ACC112 (cell line): ENCODE data around the gene DMC1.
A peak's percentile ranks its signal among the peaks of the same experiment; 100 is the strongest.

Experiments used
- H2AFZ ChIP-seq: fragments of 200-600 bp; sonication (generic); one replicate; pipeline ENCODE4 v1.6.0; 2017; ENCODE audit warnings: antibody characterized with exemption, low read length; ENCODE audit not compliant: unreplicated experiment
- H3K27ac ChIP-seq: fragments of 200-600 bp; sonication (generic); 2 replicates; pipeline ENCODE4 v1.5.1; 2014; ENCODE audit warnings: low read depth, mild to moderate bottlenecking, antibody characterized with exemption, low read length, moderate library complexity
- H3K27me3 ChIP-seq: fragments of 200-600 bp; sonication (generic); 2 replicates; pipeline ENCODE4 v1.6.1; 2014; ENCODE audit warnings: mild to moderate bottlenecking, antibody characterized with exemption, low read length, moderate library complexity, mixed read lengths; ENCODE audit not compliant: insufficient read depth
- H3K36me3 ChIP-seq: fragments of 200-600 bp; sonication (generic); 2 replicates; pipeline ENCODE4 v1.6.1; 2016; ENCODE audit warnings: mild to moderate bottlenecking, antibody characterized with exemption, low read length, moderate library complexity, mixed read lengths; ENCODE audit not compliant: insufficient read depth
- H3K4me1 ChIP-seq: fragments of 200-600 bp; sonication (generic); one replicate; pipeline ENCODE4 v1.6.1; 2016; ENCODE audit warnings: low read length, mixed read lengths; ENCODE audit not compliant: insufficient read depth, unreplicated experiment, control insufficient read depth
- H3K4me3 ChIP-seq: fragments of 200-600 bp; sonication (generic); 2 replicates; pipeline ENCODE4 v1.5.1; 2014; ENCODE audit warnings: mild to moderate bottlenecking, low read depth, low read length
- H3K79me2 ChIP-seq: fragments of 200-600 bp; sonication (generic); one replicate; pipeline ENCODE4 v1.6.0; 2016; ENCODE audit warnings: low read length; ENCODE audit not compliant: control insufficient read depth, unreplicated experiment, insufficient read depth

The DMC1 gene

GRCh38 chr22:38501797-38502672, 67.9 kb downstream of the DMC1 start:
- peak overlapping the region; percentile 99 for H3K4me3 ChIP-seq
- H3K4me1 ChIP-seq: peaks cover 18% of the 10 kb centered on the region
- peaks cover 38% of the 10 kb centered on the region for H3K36me3 ChIP-seq
- no peak overlapping the region for H2AFZ ChIP-seq
- no peaks in the 10 kb centered on the region for H3K27me3 ChIP-seq
- H3K27ac ChIP-seq: no peak overlapping the region
- peaks cover 78% of the 10 kb centered on the region for H3K79me2 ChIP-seq

- no peak overlapping the region for H3K27ac ChIP-seq
Measured at GRCh38 chr22:38497869-38498268, 72.1 kb downstream of the DMC1 start.

GRCh38 chr22:38494939-38495338, 75.0 kb downstream of the DMC1 start:
- Histone ChIP-seq H3K79me2 (peaks cover 56% of the 10 kb centered on the region), H3K4me3 (no peak overlapping the region), H3K27me3 (no peaks in the 10 kb centered on the region), H3K27ac (peak overlapping the region; percentile 81), H2AFZ (no peak overlapping the region), H3K4me1 (peaks cover 55% of the 10 kb centered on the region), H3K36me3 (peaks cover 61% of the 10 kb centered on the region)

More at GRCh38 chr22:38497869-38498268, 72.1 kb downstream of the DMC1 start:
- no peak overlapping the region for H3K4me3 ChIP-seq
- H3K79me2 ChIP-seq: peaks cover 73% of the 10 kb centered on the region
- H3K36me3 ChIP-seq: peaks cover 54% of the 10 kb centered on the region
- H3K27me3 ChIP-seq: no peaks in the 10 kb centered on the region
- no peak overlapping the region for H2AFZ ChIP-seq
- H3K4me1 ChIP-seq: peaks cover 47% of the 10 kb centered on the region

GRCh38 chr22:38494498-38494897, 75.5 kb downstream of the DMC1 start:
- Histone ChIP-seq H3K79me2 (peaks cover 58% of the 10 kb centered on the region), H3K36me3 (peaks cover 63% of the 10 kb centered on the region), H3K4me3 (peak overlapping the region; percentile 9; the same call in 1 of the 2 replicates), H3K4me1 (peaks cover 55% of the 10 kb centered on the region), H3K27ac (peak overlapping the region; percentile 81), H2AFZ (no peak overlapping the region), H3K27me3 (no peaks in the 10 kb centered on the region)

GRCh38 chr22:38491707-38492348, 78.2 kb downstream of the DMC1 start:
- peaks cover 40% of the 10 kb centered on the region for H3K79me2 ChIP-seq
- H2AFZ ChIP-seq: no peak overlapping the region
- H3K27me3 ChIP-seq: no peaks in the 10 kb centered on the region
- H3K36me3 ChIP-seq: peaks cover 59% of the 10 kb centered on the region
- H3K27ac ChIP-seq: peak overlapping the region; percentile 38; the same call in 1 of the 2 replicates
- H3K4me3 ChIP-seq: no peak overlapping the region
- H3K4me1 ChIP-seq: peaks cover 55% of the 10 kb centered on the region

GRCh38 chr22:38490915-38491314, 79.1 kb downstream of the DMC1 start:
- H3K4me3 ChIP-seq: no peak overlapping the region
- H3K36me3 ChIP-seq: peaks cover 57% of the 10 kb centered on the region
- peaks cover 37% of the 10 kb centered on the region for H3K79me2 ChIP-seq
- H3K27me3 ChIP-seq: no peaks in the 10 kb centered on the region
- H3K27ac ChIP-seq: peak overlapping the region; percentile 53
- no peak overlapping the region for H2AFZ ChIP-seq
- H3K4me1 ChIP-seq: peaks cover 49% of the 10 kb centered on the region

- Histone ChIP-seq H3K4me1 (peaks cover 44% of the 10 kb centered on the region), H3K36me3 (peaks cover 54% of the 10 kb centered on the region), H2AFZ (no peak overlapping the region), H3K79me2 (peaks cover 35% of the 10 kb centered on the region), H3K27ac (peak overlapping the region; percentile 53), H3K4me3 (no peak overlapping the region), H3K27me3 (no peaks in the 10 kb centered on the region)
Measured at GRCh38 chr22:38490475-38490874, 79.5 kb downstream of the DMC1 start.

GRCh38 chr22:38489561-38490145, 80.3 kb downstream of the DMC1 start:
- Histone ChIP-seq H3K79me2 (peaks cover 29% of the 10 kb centered on the region), H3K4me3 (no peak overlapping the region), H3K36me3 (peaks cover 55% of the 10 kb centered on the region), H3K4me1 (peaks cover 38% of the 10 kb centered on the region), H3K27ac (no peak overlapping the region), H3K27me3 (no peaks in the 10 kb centered on the region), H2AFZ (no peak overlapping the region)

- H3K27ac ChIP-seq: no peak overlapping the region
- peaks cover 51% of the 10 kb centered on the region for H3K36me3 ChIP-seq
- H3K4me1 ChIP-seq: peaks cover 33% of the 10 kb centered on the region
- no peak overlapping the region for H3K4me3 ChIP-seq
- peaks cover 25% of the 10 kb centered on the region for H3K79me2 ChIP-seq
- H3K27me3 ChIP-seq: no peaks in the 10 kb centered on the region
- H2AFZ ChIP-seq: no peak overlapping the region
Measured at GRCh38 chr22:38489142-38489541, 80.8 kb downstream of the DMC1 start.

- Histone ChIP-seq H3K79me2 (peaks cover 13% of the 10 kb centered on the region), H3K27ac (peak overlapping the region; percentile 34; the same call in 1 of the 2 replicates), H3K4me1 (peaks cover 21% of the 10 kb centered on the region), H3K4me3 (no peak overlapping the region), H3K36me3 (peaks cover 54% of the 10 kb centered on the region), H3K27me3 (no peaks in the 10 kb centered on the region), H2AFZ (no peak overlapping the region)
Measured at GRCh38 chr22:38487946-38488345, 82.0 kb downstream of the DMC1 start.
